Activated CD4-positive, alpha-beta T cell treated with anti-CD3 and anti-CD28 coated beads for 36 hours (primary cell): ENCODE results near the gene COMMD2. TPM values are rescaled to one million over a fixed set of nuclear protein-coding genes. Genes with fewer than 3 reads are reported as not detected.

ENCODE experiments used
- ATAC-seq: fragments of 200-7000 bp; cut with Tn5 transposase; one replicate; pipeline ENCODE4 v1.10.0; 2021; ENCODE audit warnings: mild to moderate bottlenecking, moderate library complexity
- CTCF ChIA-PET: fragments of 350-600 bp; sonication (Branson Sonifier 250); formaldehyde crosslinking; loops from one replicate; lab custom pipeline; 2021; ENCODE audit warnings: antibody characterized with exemption; lab: Charles Lee
- POLR2A ChIA-PET: fragments of 350-600 bp; sonication (Branson Sonifier 250); formaldehyde crosslinking; loops from one replicate; lab custom pipeline; 2021; ENCODE audit warnings: antibody characterized with exemption, inconsistent platforms; lab: Charles Lee
- DNase-seq: peaks from one replicate; pipeline ENCODE4 v3.0.0-alpha.2; 2020
- H3K27ac Mint-ChIP-seq: one replicate; pipeline ENCODE4 v1.8.0; 2021; ENCODE audit warnings: mixed read lengths
- H3K27me3 Mint-ChIP-seq: one replicate; pipeline ENCODE4 v1.8.0; 2021; ENCODE audit warnings: mixed read lengths
- H3K36me3 Mint-ChIP-seq: one replicate; pipeline ENCODE4 v1.8.0; 2021; ENCODE audit warnings: low read depth, mixed read lengths
- H3K4me1 Mint-ChIP-seq: one replicate; pipeline ENCODE4 v1.8.0; 2021; ENCODE audit warnings: mixed read lengths
- H3K4me3 Mint-ChIP-seq: one replicate; pipeline ENCODE4 v1.8.0; 2021; ENCODE audit warnings: mild to moderate bottlenecking, moderate library complexity, mixed read lengths
- H3K9me3 Mint-ChIP-seq: one replicate; pipeline ENCODE4 v1.8.0; 2021; ENCODE audit warnings: low read depth, mixed read lengths
- intact Hi-C, 2 experiments: fragments of 100-400 bp; cut with DNase I in 1 of 2; cut with micrococcal nuclease in 1 of 2; formaldehyde crosslinking; loops; one replicate each; pipeline versions ENCODE4 v1.14.2 to v1.15.1; 2022 to 2024; cut with DNase I, micrococcal nuclease
- total RNA-seq, 2 experiments: library from RNA; stranded (reverse); gene quantifications; one replicate each; pipeline ENCODE4 v1.2.3, GENCODE V29; 2021

Gene COMMD2
- total RNA-seq, 2 experiments from 2014 or later = 29.4 to 29.5 TPM

GRCh38 chr3:149763565-149764195 is 11.4 kb upstream of the COMMD2 start:
- ChIA-PET CTCF (interaction anchor here (0.7 kb wide), 1 partner anchor 8 kb away, joined by 5 read pairs; no protein-coding TSS in a partner anchor), POLR2A (no interaction called here)
- Mint-ChIP-seq H3K9me3 (no peaks in the 10 kb centered on the region), H3K36me3 (no peaks in the 10 kb centered on the region), H3K4me3 (no peak overlapping the region), H3K4me1 (no peaks in the 10 kb centered on the region), H3K27ac (no peak overlapping the region), H3K27me3 (peaks cover 27% of the 10 kb centered on the region)
- DNase-seq (no peak), ATAC-seq (no peak)
- intact Hi-C loops = no loop called here

- intact Hi-C loops = loop anchor here in 1 of 2 experiments (2.0 to 5.0 kb wide), 4 partner anchors 95 to 761 kb away; partner anchors contain the start of genes GYG1, HPS3, PFN2 and WWTR1
- CTCF ChIA-PET = interaction anchor here (1.3 to 3.0 kb wide), 3 partner anchors 18 to 73 kb away, joined by 3 to 24 read pairs (median 8); no protein-coding TSS in a partner anchor
- POLR2A ChIA-PET = no interaction called here
- ATAC-seq (no peak), DNase-seq (no peak)
- Mint-ChIP-seq H3K4me1 (peaks cover 25% of the 10 kb centered on the region), H3K36me3 (peaks cover 12% of the 10 kb centered on the region), H3K4me3 (peak overlapping the region; percentile 95), H3K9me3 (no peaks in the 10 kb centered on the region), H3K27me3 (peaks cover 1% of the 10 kb centered on the region), H3K27ac (peak overlapping the region; percentile 91)
Measured at GRCh38 chr3:149753717-149754116, 1.4 kb upstream of the COMMD2 start.

DNA sequence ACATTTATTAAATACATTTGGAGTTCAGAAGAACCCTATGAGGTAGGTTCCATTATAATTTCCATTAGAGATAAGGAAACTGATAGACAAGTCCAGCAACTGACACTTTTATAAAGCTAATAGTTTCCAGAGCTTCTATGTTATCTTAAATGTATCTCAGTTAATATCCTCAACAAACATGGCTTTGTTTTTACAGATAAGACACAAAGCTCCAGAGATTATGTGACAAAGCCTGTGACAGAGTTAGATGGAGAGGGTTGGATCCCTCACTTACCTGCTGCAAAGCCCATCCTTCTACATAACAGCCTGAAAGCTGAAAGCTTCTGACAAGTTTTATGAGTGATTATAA is 473 bp upstream of the COMMD2 start:
- ChIA-PET POLR2A (no interaction called here), CTCF (interaction anchor here (0.8 to 3.0 kb wide), 9 partner anchors 14 to 221 kb away, joined by 3 to 24 read pairs (median 3); no protein-coding TSS in a partner anchor)
- H3K36me3 Mint-ChIP-seq = peaks cover 18% of the 10 kb centered on the region
- peak overlapping the region; percentile 91 for H3K27ac Mint-ChIP-seq
- no peaks in the 10 kb centered on the region for H3K9me3 Mint-ChIP-seq
- H3K4me1 Mint-ChIP-seq = peaks cover 25% of the 10 kb centered on the region
- no peak for ATAC-seq
- intact Hi-C loops = loop anchor here (1.0 to 5.0 kb wide), 7 partner anchors 60 to 760 kb away; partner anchors contain the start of genes GYG1 (in 1 of the 2), HPS3 (in 1 of the 2), PFN2 (in 1 of the 2) and RNF13 (in 1 of the 2)
- no peaks in the 10 kb centered on the region for H3K27me3 Mint-ChIP-seq
- DNase-seq = no peak
- H3K4me3 Mint-ChIP-seq = peak overlapping the region; percentile 95

DNA sequence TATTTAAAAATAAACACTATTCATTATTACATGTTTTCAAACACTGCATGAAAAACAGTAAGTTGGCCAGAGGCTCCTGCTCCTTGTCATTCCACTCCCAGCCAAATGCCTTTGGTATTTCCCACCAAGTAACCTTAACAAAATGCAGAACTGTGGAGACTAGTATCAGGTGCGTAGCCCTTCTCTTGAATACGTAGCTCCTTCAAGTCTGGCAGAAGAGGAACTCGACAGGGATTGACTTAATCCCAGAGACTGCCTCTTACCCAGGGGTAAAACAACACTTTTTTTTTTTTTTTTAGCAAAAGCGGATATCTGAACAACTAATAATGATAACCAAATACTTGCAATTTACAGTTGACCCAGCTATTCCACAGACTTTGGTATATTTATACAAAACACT is 738 bp downstream of the COMMD2 start:
- ChIA-PET CTCF (interaction anchor here (0.5 to 3.1 kb wide), 7 partner anchors 15 to 91 kb away, joined by 3 to 24 read pairs (median 3); no protein-coding TSS in a partner anchor), POLR2A (interaction anchor here (0.6 kb wide), 2 partner anchors 179 to 217 kb away, joined by 3 to 8 read pairs; no protein-coding TSS in a partner anchor)
- Mint-ChIP-seq H3K27ac (peak overlapping the region; percentile 91), H3K4me1 (peaks cover 25% of the 10 kb centered on the region), H3K27me3 (no peaks in the 10 kb centered on the region), H3K36me3 (peaks cover 27% of the 10 kb centered on the region), H3K9me3 (no peaks in the 10 kb centered on the region), H3K4me3 (peak overlapping the region; percentile 95)
- intact Hi-C loops = loop anchor here in 1 of 2 experiments (5.0 kb wide), 3 partner anchors 221 to 759 kb away; partner anchors contain the start of genes GYG1, HPS3 and PFN2
- ATAC-seq (no peak), DNase-seq (no peak)

DNA sequence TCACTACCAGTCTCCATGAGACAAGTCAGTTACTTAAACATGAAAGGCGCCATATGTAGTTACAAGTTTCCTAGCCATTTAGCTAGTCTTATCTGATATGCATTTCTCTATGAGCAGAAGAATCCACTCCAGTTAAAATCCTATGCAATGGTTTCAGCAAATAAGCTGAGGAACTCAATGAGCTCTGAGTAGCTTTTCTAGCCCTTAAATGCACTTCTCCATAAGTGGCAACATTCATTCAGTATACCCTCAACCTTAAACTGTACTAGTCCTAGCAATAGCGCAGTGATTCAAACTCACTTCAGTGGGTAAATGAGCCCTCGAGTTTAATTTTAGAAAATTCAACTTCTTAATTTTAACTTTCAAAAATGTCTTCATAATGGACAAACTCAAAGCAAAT is 7.7 kb downstream of the COMMD2 start:
- no peaks in the 10 kb centered on the region for H3K27me3 Mint-ChIP-seq
- ATAC-seq = no peak
- POLR2A ChIA-PET = no interaction called here
- no peak overlapping the region for H3K27ac Mint-ChIP-seq
- H3K36me3 Mint-ChIP-seq = peaks cover 36% of the 10 kb centered on the region
- H3K4me1 Mint-ChIP-seq = no peaks in the 10 kb centered on the region
- no peak overlapping the region for H3K4me3 Mint-ChIP-seq
- no peaks in the 10 kb centered on the region for H3K9me3 Mint-ChIP-seq
- CTCF ChIA-PET = interaction anchor here (1.0 to 1.1 kb wide), 2 partner anchors 28 kb away, joined by 3 to 5 read pairs; no protein-coding TSS in a partner anchor
- intact Hi-C loops = no loop called here
- no peak for DNase-seq

GRCh38 chr3:149744151-149744550 is 8.1 kb downstream of the COMMD2 start:
- peaks cover 2% of the 10 kb centered on the region for H3K4me1 Mint-ChIP-seq

GRCh38 chr3:149739396-149739795 is 12.9 kb downstream of the COMMD2 start:
- POLR2A ChIA-PET = no interaction called here

More at GRCh38 chr3:149744151-149744550, 8.1 kb downstream of the COMMD2 start:
- Mint-ChIP-seq H3K27ac (no peak overlapping the region), H3K36me3 (peaks cover 35% of the 10 kb centered on the region), H3K4me3 (no peak overlapping the region), H3K9me3 (no peaks in the 10 kb centered on the region), H3K27me3 (no peaks in the 10 kb centered on the region)
- ATAC-seq (no peak), DNase-seq (no peak)
- intact Hi-C loops = no loop called here
- ChIA-PET POLR2A (no interaction called here), CTCF (interaction anchor here (1.0 to 1.1 kb wide), 2 partner anchors 27 to 28 kb away, joined by 3 to 5 read pairs; no protein-coding TSS in a partner anchor)

GRCh38 chr3:149738876-149739275 is 13.4 kb downstream of the COMMD2 start:
- H3K27me3 Mint-ChIP-seq = no peaks in the 10 kb centered on the region
- peaks cover 3% of the 10 kb centered on the region for H3K4me1 Mint-ChIP-seq
- POLR2A ChIA-PET = no interaction called here
- intact Hi-C loops = no loop called here
- DNase-seq = no peak
- ATAC-seq = peak; percentile 72
- H3K9me3 Mint-ChIP-seq = no peaks in the 10 kb centered on the region
- CTCF ChIA-PET = interaction anchor here (1.0 kb wide), 1 partner anchor 33 kb away, joined by 3 read pairs; no protein-coding TSS in a partner anchor
- no peak overlapping the region for H3K27ac Mint-ChIP-seq
- peaks cover 14% of the 10 kb centered on the region for H3K36me3 Mint-ChIP-seq
- no peak overlapping the region for H3K4me3 Mint-ChIP-seq

More at GRCh38 chr3:149739396-149739795, 12.9 kb downstream of the COMMD2 start:
- peaks cover 3% of the 10 kb centered on the region for H3K4me1 Mint-ChIP-seq
- CTCF ChIA-PET = interaction anchor here (0.6 to 1.0 kb wide), 2 partner anchors 32 to 93 kb away, joined by 3 read pairs; no protein-coding TSS in a partner anchor
- no peak for DNase-seq
- intact Hi-C loops = no loop called here
- peaks cover 14% of the 10 kb centered on the region for H3K36me3 Mint-ChIP-seq
- no peak overlapping the region for H3K4me3 Mint-ChIP-seq
- no peaks in the 10 kb centered on the region for H3K27me3 Mint-ChIP-seq
- no peak overlapping the region for H3K27ac Mint-ChIP-seq
- ATAC-seq = no peak
- no peaks in the 10 kb centered on the region for H3K9me3 Mint-ChIP-seq

GRCh38 chr3:149736953-149737205 is 15.4 kb downstream of the COMMD2 start:
- Mint-ChIP-seq H3K36me3 (peaks cover 10% of the 10 kb centered on the region), H3K27me3 (no peaks in the 10 kb centered on the region), H3K4me3 (no peak overlapping the region), H3K9me3 (no peaks in the 10 kb centered on the region), H3K27ac (no peak overlapping the region), H3K4me1 (peaks cover 3% of the 10 kb centered on the region)
- ChIA-PET POLR2A (no interaction called here), CTCF (interaction anchor here (2.1 kb wide), 1 partner anchor 72 kb away, joined by 7 read pairs; no protein-coding TSS in a partner anchor)
- intact Hi-C loops = no loop called here
- ATAC-seq (no peak), DNase-seq (no peak)

GRCh38 chr3:149736175-149736952 is 15.9 kb downstream of the COMMD2 start:
- CTCF ChIA-PET = interaction anchor here (0.6 to 2.1 kb wide), 3 partner anchors 15 to 209 kb away, joined by 3 to 7 read pairs (median 4); no protein-coding TSS in a partner anchor

DNA sequence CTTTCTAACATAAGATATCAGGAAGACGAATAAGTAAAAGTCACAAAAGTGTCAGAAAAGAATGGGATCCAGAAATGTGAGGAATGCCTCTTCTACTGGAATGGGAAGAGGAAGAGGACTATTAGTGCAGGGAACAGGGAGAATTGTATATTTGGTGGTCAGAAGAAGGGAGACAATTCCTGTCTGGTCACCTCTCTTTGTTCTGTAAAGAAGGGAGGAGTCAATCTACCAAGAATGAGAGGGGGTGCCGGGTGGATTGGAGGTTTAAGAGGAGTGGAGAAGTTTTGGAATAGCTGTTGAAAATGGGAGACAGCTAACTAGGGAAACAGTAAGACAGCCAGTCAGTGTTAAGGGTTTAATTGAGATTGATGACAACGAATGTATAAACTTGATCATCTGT is 20.1 kb downstream of the COMMD2 start:
- H3K4me1 Mint-ChIP-seq = no peaks in the 10 kb centered on the region
- ChIA-PET POLR2A (interaction anchor here (0.6 kb wide), 1 partner anchor 1470 kb away, joined by 5 read pairs; no protein-coding TSS in a partner anchor), CTCF (no interaction called here)
- no peak overlapping the region for H3K27ac Mint-ChIP-seq
- intact Hi-C loops = no loop called here
- no peaks in the 10 kb centered on the region for H3K9me3 Mint-ChIP-seq
- peaks cover 2% of the 10 kb centered on the region for H3K27me3 Mint-ChIP-seq
- no peak overlapping the region for H3K4me3 Mint-ChIP-seq
- DNase-seq = no peak
- ATAC-seq = no peak
- no peaks in the 10 kb centered on the region for H3K36me3 Mint-ChIP-seq

More at GRCh38 chr3:149736175-149736952, 15.9 kb downstream of the COMMD2 start:
- no peak for ATAC-seq
- Mint-ChIP-seq H3K9me3 (no peaks in the 10 kb centered on the region), H3K27ac (no peak overlapping the region), H3K4me3 (no peak overlapping the region), H3K36me3 (peaks cover 8% of the 10 kb centered on the region), H3K27me3 (no peaks in the 10 kb centered on the region), H3K4me1 (peaks cover 3% of the 10 kb centered on the region)
- POLR2A ChIA-PET = no interaction called here
- DNase-seq = no peak
- intact Hi-C loops = no loop called here
